HG02763 (cell line): ENCODE data around the gene PPOX.

Experiments
- ATAC-seq: cut with Tn5 transposase; IDR thresholded peaks from one replicate; pipeline ENCODE4 v1.9.1; 2021; ENCODE audit warnings: mild to moderate bottlenecking, moderate library complexity; ENCODE audit not compliant: unreplicated experiment

The PPOX gene

DNA sequence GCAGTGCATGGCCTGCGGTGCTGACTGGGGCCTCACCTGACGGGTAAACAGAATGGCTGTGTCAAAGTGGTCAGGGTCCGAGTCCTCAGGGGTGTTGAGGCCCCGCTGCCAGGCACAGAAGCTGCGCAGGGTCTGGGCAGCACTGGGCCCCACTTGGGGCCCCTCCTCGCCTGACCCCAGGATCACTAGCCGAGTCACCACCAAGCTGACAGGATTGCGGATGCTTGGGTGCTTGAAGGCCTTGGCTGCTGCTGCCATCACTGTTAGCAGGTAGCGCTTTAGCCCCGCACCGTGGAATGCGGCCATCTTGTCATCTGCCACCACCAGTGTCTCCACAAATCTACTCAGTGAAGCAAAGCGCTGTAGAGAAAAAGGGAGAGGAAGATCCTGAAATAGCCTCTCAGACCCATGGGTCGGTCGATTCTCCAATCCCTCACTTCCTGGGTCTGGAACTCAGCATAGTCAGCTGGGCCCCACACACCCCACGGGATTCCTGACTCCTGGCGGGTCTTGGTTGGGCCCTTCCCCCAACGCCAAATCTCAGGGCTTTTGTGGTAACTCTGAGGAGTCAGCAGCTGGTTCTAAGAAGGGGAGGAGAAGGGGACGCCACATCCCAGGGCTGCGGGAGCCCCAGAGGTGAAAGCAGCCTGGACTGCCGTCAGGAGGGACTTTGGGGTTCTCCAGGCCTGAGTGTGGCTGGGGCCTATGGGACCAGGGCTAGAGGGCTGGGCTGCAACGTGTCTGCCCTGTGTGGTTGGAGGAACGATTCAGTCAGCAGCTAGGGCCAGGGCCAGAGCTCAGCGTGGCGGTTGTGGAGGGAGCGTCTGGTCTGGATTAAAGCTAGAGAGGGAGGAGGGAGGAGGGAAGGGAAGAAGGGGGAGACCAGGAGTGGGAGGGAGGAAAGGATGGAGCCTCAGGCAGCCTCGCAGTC lies 30.6 kb downstream of the PPOX start:
- no peak for ATAC-seq

- no peak for ATAC-seq
Observed at GRCh38 chr1:161197560-161198193, 31.5 kb downstream of the PPOX start.

- ATAC-seq = no peak
Observed at GRCh38 chr1:161198194-161198896, 32.1 kb downstream of the PPOX start.

- ATAC-seq = no peak
Observed at GRCh38 chr1:161198897-161199431, 32.7 kb downstream of the PPOX start, which contains the start of gene ADAMTS4. Gene ADAMTS4 (minus strand): TSS chr1:161199054. CDS start chr1:161198627, 427 bp downstream.

- ATAC-seq = no peak
Observed at GRCh38 chr1:161199506-161200139, 33.4 kb downstream of the PPOX start.

DNA sequence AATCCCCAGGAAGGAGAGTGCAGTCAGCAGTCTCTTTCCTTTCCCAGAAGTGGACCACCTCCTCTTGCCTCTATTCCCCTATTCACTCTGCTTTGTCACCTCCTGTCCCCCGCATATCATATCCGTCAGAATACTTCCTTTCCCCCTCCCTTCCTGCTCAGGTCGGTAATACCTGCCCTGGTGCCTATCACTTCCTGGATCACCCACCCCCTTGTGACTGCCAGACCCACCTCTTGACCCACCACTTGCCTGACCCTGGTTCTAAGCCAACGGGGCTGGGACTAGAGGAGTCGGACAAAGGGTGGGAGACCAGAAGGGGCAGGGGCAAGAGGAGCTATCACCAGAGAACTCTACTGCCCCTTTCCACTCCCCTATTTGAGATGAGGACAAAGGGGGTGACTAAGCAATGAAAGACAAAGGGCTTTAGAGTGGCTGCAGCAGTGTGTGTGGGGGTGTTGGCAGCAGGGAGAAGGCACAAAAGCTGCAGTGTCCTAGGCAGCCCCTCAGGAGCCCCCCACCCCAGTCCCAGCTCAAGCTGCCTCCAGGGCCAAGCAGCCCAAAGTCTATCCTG lies 34.3 kb downstream of the PPOX start:
- no peak for ATAC-seq

DNA sequence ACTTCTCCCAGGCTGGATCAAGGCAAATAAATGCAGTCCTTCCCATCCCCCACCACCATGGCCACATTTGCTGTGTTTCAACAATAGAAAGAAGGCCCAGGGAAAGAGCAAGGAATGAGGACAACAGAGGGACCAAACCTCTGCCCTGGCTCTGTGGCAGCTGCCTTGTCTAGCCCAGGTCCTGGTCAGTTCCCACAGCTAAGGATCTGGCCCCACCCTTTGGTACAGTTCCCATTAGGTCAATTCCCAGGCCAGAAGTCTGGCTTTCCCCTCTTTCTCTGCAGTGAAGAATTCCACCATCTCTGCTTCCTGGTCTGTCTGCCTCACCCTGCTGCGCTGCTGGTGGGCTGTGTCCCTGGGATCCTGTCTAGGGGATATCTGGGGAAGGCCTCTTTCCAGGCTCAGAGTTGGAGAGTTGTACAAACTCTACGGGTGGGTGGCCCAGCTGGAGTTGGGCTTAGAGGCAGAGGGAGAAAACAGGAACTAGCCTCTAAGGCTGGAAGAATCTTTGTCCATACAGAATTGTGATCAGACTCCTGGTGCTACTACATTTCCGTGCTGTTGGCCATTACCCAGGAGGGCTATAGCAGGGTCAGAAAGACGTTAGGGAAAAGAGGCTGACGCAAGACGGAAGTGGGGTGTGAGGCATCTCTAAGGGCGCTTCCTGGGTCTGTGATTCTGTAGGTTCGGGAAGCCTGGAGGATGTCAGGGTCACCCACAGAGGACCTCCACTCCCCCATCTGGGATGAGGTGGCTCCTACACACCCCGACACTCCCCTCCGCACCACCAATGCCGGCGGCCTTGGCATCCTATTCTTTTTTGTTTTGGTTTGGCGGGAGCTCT lies 35.0 kb downstream of the PPOX start:
- no peak for ATAC-seq

DNA sequence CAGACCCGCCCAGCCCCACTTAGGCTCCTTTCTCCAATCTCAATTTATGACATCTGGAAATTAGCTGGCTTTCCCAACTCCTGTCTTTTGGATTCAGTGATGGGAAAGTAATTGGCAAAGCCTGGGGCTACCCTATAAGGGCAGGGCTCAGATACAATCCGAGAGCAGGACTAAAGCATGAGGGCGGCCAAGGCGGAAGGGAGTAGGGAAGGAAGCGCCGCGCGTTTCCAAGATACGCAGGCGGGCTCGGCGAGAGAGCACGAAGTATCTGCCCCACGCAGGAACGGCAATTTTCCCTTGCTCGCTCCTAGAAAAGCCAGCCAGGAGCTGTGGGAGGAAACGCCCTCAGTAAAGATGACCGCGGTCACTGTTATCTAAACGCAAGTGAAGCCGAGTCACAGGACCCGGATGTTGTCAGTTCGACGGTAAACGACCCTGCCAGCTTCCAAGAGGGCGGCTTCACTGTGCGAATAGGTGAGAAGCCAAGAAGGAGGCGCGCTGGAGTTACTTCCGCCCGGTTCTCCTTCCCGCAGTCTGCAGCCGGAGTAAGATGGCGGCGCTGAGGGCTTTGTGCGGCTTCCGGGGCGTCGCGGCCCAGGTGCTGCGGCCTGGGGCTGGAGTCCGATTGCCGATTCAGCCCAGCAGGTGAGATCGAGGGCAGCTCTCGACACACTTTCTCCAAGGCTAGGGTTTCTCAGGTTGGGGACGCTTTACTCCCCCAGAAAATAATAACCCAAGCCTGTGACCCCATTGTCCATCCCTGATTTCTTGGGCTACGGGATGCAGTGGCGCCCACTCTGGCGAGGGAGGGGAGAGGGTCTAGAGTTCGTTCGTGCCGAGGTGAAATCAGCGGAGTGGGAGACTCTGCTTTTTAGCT lies 35.8 kb downstream of the PPOX start, which contains the start of gene NDUFS2:
Gene NDUFS2 (plus strand): TSS at position 532 of the 877 bp plus-strand sequence. CDS start 19 bp downstream, at position 551.
- peak; percentile 95 for ATAC-seq

DNA sequence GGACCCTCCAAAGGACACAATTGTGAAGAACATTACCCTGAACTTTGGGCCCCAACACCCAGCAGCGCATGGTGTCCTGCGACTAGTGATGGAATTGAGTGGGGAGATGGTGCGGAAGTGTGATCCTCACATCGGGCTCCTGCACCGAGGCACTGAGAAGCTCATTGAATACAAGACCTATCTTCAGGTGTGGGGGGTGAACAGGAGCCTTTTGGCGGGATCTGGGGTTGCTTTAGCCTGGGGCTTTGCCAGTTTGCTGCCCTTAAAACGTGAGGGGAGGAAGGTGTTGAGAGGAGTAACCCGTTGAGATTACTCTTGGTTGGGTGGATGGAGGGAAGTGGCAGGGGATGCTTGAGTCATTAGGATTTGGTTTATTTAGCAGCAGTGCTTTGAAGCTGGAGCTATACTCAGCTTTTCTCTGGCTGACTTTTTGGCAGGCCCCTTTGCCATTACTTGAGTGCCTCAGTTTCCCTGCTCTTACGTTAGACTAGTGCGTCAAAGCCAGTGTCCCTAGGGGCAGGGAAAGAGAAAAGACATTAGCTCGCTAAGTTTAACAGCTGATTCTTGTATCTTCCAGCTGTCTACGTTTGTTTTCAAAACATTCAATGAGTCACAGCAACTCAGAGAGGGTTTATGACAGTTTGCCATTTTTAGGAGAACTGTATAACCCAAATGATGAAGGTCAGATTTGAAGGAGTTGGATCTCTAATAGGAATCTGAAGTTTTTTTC lies 40.4 kb downstream of the PPOX start:
- ATAC-seq = no peak

DNA sequence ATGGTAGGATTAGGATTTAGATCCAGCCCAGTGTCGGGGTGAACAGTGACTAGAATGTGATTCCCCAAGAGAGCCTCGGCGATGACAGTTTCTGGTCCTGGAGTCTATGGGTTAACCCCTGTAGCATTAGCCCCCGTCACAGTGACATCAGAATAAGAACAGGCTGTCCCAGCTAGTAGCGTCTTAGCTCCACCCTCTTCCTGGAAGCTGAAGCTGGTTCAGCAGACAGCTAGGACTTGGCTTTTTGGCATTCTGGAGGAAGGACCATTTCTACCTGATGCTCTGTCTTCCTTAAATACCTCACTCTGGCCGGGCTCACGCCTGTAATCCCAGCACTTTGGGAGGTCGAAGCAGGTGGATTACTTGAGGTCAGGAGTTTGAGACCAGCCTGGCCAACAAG lies 40.9 kb downstream of the PPOX start:
- no peak for ATAC-seq

DNA sequence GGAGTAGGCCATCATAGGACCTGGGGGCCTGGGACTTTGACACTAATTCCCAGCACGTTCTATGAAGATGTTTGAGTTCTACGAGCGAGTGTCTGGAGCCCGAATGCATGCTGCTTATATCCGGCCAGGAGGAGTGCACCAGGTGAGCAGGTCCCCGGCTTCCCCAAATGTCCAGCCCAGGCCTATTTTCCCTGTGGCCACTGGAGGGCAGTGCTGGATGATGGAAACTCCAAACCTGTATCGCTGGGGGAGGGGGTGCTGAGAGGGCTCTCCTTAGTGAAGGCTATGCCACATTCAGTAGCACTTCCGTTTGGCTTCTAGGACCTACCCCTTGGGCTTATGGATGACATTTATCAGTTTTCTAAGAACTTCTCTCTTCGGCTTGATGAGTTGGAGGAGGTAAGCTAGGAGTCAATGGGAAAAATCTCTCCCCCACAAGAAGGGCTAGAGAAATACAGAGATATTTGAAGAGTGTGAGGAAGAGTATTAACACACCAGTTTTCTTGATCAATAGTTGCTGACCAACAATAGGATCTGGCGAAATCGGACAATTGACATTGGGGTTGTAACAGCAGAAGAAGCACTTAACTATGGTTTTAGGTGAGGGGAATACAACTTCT lies 43.7 kb downstream of the PPOX start:
- peak; percentile 54 for ATAC-seq

- ATAC-seq = no peak
Observed at GRCh38 chr1:161214369-161214768, 48.1 kb downstream of the PPOX start.

DNA sequence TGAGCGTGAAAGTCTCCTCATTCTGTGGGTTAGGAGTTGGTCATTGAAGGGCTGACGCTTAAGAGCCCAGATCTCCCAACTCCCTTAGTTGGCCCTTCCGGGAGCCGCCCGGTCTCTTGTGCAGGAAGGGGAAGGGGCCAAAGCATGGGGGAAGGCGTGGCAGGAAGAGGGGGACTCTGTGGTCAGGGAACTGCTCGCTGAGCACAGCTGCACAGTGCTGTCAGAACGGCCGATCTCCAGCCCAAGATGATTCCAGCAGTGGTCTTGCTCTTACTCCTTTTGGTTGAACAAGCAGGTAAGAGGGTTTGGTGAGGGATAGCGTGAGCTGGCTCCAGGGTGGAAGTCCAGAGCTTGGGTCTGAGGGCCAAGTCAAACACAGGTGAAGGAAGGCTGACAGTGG lies 48.9 kb downstream of the PPOX start, which contains the start of gene FCER1G:
Gene FCER1G (plus strand): TSS at position 220 of the 400 bp plus-strand sequence. CDS start 27 bp downstream, at position 247.
- ATAC-seq = no peak

- ATAC-seq = peak; percentile 79
Observed at GRCh38 chr1:161216945-161217712, 50.9 kb downstream of the PPOX start.

DNA sequence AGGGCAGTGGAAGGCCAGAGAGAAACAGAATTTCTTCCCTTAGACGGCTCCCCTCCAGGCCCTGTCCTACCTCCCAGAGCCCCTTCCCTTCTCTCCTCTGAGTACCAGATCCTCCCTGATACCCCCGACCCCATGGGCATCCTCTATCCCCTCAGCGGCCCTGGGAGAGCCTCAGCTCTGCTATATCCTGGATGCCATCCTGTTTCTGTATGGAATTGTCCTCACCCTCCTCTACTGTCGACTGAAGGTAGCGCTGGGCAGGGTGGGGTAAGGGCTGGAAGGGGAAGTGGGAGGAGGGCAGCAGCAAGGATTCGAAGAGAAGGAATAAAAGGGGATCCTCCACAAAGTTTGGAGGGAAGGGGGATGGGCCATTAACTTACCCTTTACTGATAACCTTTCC lies 51.6 kb downstream of the PPOX start:
- no peak for ATAC-seq

GRCh38 chr1:161218301-161219077 lies 52.3 kb downstream of the PPOX start:
- ATAC-seq = no peak
